CD4-positive, alpha-beta T cell treated with Interleukin-4 for 1 hour (primary cell): ENCODE data around the gene NDUFA8.

ENCODE experiments used
- DNase-seq, 2 donors: peaks; one replicate each; pipeline ENCODE4 v3.0.0-alpha.2; 2020 to 2022

NDUFA8 gene

DNA sequence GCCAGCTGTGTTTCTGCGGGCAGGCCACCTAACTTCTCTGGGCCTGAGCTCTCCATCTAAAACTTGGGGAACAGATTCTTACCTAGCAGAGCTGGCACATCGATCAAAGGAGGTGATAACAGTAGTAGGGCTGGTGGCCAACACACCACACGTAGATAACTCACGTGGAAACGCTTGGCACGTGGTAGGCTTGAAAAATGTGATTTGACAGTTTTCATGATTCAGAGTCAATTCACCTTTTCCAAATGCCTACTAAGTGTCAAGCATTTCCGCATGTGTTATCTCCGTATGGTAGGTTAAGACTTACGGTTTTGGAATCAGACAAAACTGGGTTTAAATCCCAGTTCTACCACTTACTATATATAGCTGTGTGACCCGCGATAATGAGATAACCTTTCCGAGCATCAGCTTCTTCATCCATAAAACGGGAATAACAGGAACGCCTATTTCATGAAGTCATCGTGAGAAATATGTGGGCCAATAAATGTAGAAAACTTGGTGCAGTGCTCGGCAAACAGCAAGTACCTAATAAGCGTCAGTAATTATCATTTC is 25.5 kb downstream of the NDUFA8 start:
- no peak for DNase-seq

DNA sequence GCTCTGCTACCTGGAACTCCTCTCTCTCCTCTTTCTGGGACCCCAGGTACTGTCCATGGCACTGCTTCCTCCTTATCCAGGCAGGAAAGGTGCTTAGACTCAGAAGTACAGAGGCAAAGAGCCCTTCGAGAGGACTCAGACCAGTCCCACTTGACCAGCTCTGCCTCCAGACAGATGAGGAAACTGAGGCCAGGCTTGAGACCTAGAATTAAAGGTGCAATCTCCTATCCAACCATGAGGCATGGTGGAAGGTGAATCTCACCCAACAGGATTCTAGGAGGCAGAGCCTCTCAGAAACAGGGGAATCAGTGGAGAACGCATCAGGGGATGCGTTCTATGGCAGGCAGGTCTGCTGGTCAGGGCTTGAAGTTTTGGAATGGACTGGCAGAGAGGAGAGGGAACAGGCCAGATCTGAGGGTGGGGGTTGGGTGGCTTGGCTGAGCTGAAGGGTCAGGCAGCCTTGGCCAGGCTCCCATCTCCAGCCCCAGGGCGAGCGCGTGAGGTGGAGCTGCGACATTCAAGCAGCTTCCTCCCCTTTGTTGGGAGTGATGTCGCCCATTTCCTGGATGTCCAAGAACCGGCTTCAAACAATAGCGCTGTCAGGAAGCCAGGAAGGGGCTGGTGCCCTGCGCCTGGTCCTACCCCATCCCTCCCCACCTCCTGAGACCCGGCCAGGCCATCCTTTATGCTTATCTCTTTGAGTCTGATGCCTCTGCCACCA is 26.2 kb downstream of the NDUFA8 start:
- DNase-seq: no peak

GRCh38 chr9:122132539-122132938 is 27.0 kb downstream of the NDUFA8 start:
- no peak for DNase-seq

DNA sequence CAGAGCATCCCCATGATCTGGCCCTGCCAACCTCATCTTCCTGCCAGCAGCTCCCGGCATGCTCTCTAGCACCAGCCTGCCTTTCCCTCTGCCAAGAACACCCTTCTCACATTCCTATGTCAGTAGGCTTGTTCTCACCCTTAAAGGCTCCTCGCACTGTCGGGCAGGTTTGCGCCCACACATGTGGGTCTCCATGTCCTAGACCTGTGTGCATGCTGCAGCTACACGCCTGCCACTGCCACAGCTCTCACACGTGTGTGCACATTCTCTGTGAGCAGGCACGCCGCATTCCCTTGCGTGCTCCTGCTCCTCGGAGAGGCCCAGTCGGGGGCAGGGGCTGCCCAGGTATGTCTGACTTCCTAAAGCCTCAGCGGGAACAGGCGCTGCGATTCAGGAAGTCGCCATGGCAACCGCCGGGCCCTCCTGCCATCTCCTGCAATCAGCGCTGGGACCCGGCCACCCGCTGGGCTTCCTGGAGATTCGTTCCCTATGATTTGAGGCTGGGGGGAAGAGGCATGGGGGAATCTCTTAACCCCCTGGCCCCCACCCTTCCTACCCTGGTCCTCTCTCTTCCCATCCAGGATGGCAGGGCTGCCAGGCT is 28.1 kb downstream of the NDUFA8 start:
- no peak for DNase-seq

- no peak for DNase-seq
These were observed 28.7 kb downstream of the NDUFA8 start for GRCh38 chr9:122130837-122131236.

GRCh38 chr9:122129969-122130368 is 29.6 kb downstream of the NDUFA8 start:
- DNase-seq: no peak

- no peak for DNase-seq
These were observed 30.6 kb downstream of the NDUFA8 start for GRCh38 chr9:122128969-122129343.

DNA sequence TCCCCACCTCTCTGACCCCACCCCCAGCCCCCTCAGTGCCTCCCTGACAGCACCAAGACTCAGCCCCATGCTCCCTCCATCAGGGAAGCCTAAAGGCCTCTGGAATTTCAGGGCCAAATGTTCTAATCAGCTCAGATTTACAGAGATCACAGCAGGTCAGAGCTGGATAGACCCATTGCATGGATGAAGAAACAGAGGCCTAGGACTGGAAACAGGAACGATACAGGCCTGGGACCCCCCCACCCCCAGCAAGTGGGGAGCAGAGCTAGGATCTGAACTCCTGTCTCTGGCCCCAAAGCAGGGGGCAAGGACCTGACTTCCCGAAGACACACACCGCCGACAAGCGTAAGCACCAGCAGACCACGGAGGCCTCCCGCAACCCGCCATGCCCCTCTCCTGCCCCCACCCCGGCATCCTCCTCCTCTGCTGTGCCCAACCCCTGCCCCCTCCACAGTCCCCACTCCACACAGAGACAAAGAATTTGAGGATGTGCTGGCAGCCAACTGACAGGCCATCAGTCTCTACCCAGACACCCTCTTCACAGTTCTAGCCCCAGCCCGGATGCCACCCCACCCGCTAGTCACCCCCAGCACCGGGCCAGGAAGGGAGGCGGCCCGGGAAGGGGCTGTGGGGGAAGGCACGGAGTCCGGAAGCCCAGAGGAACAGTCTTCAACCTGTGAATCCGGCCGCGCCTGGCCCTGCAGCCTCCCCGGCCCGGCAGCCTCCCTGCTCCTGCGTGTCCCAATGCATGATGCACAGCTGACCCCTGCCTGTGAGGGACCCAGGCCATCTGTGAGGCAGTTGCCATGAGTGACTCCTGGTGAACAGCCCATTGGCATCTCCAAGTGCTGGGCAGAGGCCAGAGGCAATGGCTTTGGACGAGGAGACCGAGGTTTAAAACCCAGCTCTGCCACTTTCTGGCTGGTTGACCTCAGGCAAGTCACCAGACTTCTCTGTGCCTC is 31.3 kb downstream of the NDUFA8 start:
- no peak for DNase-seq

DNA sequence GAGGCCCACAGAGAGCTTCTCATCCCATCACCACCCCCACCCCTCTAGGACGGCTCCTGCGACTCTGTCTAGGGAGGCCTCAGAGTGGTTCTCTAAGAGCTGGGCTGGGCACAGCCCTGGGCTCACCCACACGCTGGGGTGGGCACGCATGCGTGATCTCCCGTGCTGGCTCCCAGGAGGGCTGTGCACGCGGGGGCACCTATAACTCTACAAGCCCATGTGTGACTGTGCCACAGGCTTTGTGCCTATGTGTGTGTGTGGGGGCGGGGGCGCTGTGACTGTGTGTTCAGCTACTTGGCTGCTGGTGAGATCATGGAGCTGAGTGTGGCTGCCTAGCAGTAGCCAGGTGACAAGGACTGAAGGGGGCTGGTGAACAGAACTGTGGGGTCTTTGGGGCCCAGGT is 32.2 kb downstream of the NDUFA8 start:
- DNase-seq: no peak

DNA sequence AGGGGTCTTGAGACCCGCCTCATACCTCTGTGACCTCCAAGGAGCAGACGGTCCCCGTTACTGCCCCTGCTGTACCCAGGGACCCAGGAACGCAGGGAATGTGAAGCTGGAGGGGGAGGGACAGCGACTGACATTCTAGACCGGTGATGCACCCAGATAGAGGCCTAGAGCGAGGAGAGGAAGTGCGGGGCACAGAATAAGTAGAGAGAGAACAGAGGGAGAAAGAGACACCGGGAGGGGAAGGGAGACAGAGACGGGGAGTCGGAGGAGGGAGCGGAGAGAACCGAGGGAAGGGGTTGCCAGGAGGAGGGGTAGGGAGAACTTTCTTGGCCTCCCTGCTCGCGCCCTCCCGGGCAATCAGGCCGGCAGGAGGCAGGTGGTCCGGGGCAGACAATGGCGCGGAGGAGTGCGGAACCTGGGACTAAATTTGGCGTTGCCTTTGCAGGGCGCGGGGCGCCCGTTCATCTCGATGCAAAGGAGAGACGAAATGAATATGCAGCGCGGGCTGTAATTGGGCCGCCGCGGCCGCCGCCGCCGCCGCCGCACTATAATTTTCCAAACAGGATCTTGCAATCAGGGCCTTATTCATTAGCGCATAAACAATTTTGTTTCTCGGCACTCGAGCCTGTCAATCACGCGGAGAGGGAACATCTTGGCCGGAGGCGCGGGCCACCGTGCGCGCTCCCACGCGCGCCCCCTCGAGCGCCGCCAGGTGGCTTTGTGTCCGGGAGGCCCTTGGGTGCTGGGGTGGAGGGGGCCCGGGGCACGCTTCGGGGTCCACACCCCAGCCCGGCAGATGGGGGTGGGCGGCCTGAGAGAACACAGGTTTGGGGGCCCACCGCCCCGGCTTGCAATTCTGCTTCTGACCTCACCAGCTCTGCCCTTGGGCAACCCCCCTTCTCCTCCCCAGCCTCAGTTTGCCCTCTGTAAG is 33.0 kb downstream of the NDUFA8 start:
- no peak for DNase-seq

- DNase-seq: no peak
These were observed 33.9 kb downstream of the NDUFA8 start for GRCh38 chr9:122125509-122126330.

DNA sequence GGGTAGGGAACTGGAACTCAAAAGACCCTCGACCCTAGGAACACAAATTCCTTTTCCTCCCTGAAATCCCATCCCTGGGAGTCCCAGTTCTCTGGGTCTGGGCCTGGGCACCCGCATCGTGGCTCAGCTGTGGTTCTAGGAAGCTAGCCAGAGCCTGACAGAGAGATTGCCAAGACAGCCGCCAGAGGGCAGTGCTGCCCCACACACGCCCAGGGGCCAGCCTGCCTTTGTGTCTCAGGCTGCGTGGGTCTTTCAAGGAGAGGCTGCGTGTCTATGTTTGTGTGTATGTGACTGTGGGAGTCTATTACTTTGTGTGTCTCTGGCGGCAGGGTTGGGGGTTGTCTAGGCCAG is 34.4 kb downstream of the NDUFA8 start:
- DNase-seq: peak; percentile 75 to 77

DNA sequence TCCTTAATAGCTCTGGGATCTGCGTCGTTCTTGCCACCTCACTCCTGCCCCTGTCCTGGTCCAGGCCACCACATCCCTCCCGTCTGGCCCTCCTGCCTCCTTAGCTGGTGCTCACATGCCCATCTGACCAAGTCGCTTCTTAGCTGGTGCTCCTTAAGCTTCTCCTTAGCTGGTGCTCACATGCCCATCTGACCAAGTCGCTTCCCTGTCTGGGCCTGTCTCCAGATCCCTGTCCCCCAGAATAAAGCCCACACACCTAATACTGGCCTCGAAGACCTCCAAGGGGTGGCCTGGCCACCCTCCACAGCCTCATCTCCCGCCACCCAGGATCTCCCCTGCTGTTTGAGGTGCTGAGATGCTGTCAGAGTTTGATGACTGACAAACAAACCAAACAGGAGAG is 35.1 kb downstream of the NDUFA8 start:
- no peak for DNase-seq

GRCh38 chr9:122124048-122124447 is 35.5 kb downstream of the NDUFA8 start:
- DNase-seq: no peak

DNA sequence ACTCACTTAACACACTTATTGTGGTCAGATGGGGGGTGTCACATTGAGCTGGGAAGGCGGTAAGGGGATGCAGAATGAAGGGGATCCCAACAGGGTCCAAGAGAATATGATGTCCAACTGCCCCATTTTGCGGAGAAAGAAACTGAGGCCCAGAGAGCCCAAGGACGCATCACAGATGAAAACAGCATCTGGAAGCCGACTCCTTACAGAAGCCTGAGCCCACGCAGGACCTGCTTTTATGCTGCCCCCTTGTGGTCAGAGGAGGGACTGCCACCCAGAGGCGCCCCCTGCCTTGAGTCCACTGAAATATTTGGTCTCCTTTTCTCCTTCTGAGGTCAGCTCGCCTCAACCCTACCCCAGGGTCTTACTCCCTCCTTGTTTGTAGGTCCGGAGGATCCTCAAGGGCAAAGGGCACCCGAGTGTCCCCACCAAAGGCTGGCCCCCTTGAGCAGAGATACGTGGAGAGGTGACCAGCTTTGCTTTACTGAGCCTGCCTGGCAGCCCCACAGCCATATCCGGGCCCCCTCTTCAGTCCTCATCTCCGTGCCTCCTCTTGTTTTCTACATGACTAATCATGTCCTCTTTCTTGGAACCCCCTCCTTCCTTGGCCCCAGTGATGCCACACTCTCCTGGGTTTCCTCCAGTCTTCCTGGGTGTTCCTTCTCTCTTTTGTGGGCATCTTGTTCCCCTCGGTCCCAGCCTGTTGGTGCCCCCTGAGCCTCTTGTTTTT is 36.5 kb downstream of the NDUFA8 start:
- peak; percentile 53 to 65 for DNase-seq

GRCh38 chr9:122122468-122122867 is 37.1 kb downstream of the NDUFA8 start:
- DNase-seq: no peak

GRCh38 chr9:122121931-122122330 is 37.6 kb downstream of the NDUFA8 start:
- DNase-seq: no peak

DNA sequence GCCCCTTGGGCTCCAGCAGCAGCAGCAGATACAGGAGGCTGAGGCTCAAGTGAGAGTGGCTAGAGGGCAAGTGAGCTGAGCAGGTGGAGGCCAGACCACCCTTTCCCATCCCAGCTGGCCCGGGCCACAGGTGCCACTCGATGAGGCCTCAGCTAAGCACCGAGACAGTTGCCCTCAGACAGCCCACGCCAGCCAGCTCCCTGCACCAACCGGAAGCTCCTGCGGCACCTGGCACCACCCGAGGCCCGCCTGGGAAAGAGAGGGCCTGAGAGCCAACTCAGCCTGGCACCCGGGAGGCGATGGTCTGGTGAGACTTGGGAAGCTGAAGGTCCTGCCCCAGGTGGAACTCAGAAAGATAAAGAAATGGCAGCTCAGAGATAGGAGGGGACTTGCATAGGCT is 38.2 kb downstream of the NDUFA8 start:
- no peak for DNase-seq

DNA sequence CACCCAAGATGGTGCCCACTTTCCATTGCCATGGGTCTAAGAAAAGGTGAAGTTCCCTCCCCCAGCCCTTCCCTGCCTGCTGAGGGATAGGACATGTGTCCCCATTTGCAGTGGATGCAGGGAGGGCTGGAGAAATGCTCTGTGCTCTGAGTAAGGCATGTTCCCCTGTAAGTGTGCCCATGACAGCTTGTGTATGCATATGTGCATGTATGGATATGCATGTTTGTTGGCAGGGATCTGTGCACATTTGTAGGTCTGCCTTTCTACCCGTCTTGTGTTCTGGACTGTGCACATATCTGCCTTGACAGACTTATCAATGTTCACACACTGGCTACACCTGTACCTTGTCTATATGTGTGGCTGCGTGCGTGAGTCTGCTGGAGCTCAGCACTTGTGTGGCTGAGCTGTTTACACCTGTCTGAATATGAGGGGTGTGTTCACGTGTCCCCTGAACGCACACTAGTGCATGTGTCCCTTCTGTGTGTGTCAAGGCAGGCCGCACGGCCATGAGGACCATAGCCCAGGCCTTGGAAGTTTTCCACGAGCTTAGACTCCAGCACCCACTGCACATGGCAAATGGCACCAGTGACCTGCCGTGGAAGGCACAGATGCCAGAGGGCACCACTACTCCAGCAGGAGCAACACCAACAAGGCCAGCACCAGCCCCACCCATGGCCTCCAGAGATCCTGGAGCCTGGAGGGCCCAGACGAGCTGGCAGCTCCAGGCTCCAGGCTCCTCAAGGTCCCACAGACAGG is 39.1 kb downstream of the NDUFA8 start:
- DNase-seq: no peak

GRCh38 chr9:122119721-122120120 is 39.9 kb downstream of the NDUFA8 start:
- no peak for DNase-seq
